ENCODE results near the gene PTCHD1. TPM values are rescaled to one million over a fixed set of nuclear protein-coding genes. Genes with fewer than 3 reads are reported as not detected.

PTCHD1 gene
- total RNA-seq = under 1 TPM in 3 of 4 donors, not detected in 1; 0.13 to 0.76 (median 0.18) TPM

- H3K27ac ChIP-seq = no peak within 1 kb of the TSS
- H3K36me3 ChIP-seq = no peaks in the 10 kb centered on the region
- no peaks in the 10 kb centered on the region for H3K4me1 ChIP-seq
- H3K9me3 ChIP-seq = no peaks in the 10 kb centered on the region
- TF ChIP-seq POLR2A (IDR thresholded peaks at IDR 0.05) = no peak
- no peak for TF ChIP-seq CTCF (IDR thresholded peaks at IDR 0.05)
- no peak for DNase-seq
- H3K27me3 ChIP-seq = no peaks in the 10 kb centered on the region
- peak within 1 kb of the TSS in 3 of 4 donors; percentile 3 to 33 (median 3) for H3K4me3 ChIP-seq
These were observed at the start of gene PTCHD1 for GRCh38 chrX:23334848-23335599. Gene PTCHD1 (plus strand): TSS chrX:23334849. CDS start chrX:23334876, 27 bp downstream.

GRCh38 chrX:23286731-23287130 lies 47.9 kb upstream of the PTCHD1 start:
- Histone ChIP-seq H3K4me3 (no peak overlapping the region), H3K4me1 (no peaks in the 10 kb centered on the region), H3K9me3 (no peaks in the 10 kb centered on the region), H3K27me3 (no peaks in the 10 kb centered on the region), H3K27ac (no peak overlapping the region), H3K36me3 (no peaks in the 10 kb centered on the region)
- DNase-seq = no peak
- TF ChIP-seq CTCF (IDR thresholded peaks at IDR 0.05) = no peak
- TF ChIP-seq POLR2A (IDR thresholded peaks at IDR 0.05) = no peak

DNA sequence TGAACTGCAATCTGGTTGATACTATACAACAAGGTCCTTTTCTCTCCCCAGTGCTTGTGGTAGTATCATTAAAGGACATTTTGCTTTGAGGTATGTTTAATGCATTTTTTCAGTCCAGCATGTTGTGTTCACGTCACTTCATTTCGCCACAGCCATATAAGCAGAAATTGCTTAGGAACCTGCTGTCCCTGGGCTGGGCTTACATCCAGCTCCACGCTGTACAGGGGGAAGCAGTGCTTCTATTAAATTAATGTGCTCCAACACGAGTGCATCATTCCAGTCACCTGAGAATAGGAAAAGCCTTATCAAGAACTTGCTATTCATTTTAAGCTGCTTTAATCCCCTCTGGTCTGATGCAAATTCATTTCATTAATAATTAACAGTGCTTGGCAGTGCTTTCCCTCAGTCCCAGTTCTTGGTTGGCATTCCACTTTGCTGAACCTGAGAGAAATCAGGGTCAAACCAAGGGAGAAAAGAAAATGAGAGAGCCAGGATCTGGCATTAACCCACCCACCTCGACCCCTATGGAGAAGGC lies 47.4 kb upstream of the PTCHD1 start:
- no peak for DNase-seq
- Histone ChIP-seq H3K27me3 (no peaks in the 10 kb centered on the region), H3K9me3 (no peaks in the 10 kb centered on the region), H3K4me3 (no peak overlapping the region), H3K4me1 (no peaks in the 10 kb centered on the region), H3K27ac (no peak overlapping the region), H3K36me3 (no peaks in the 10 kb centered on the region)
- TF ChIP-seq CTCF (IDR thresholded peaks at IDR 0.05) (no peak), POLR2A (IDR thresholded peaks at IDR 0.05) (no peak)

DNA sequence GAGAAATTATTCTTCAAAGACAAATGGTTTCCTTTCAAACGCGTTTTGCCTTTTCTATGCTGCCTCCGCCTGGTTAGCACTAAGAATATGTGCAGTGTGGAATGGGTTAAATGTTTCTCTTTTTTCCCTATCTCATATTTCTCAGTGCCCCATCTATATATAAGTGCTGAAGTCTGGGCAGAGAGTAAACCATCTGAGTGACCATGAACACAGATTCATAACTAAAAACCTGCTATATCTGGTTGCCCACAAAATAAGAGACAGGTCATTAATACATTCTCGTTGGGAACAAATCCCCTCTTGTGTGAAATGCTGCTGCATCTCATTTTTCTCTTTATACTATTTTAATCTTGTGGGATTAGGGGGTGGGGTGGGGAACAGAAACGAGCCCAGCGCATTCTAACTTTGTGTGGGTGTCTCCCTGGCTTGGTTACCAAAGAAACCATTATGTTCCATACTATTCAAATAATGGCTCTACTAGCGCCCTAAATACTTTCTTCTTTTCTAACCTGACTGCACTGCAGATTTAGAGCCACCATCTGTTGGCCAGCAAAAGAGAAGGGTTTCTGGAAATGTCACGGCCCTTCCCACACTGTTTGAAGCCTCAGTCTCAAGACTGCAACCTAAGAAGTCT lies 42.2 kb upstream of the PTCHD1 start:
- Histone ChIP-seq H3K27ac (no peak overlapping the region), H3K4me1 (no peaks in the 10 kb centered on the region), H3K4me3 (no peak overlapping the region), H3K9me3 (no peaks in the 10 kb centered on the region), H3K36me3 (no peaks in the 10 kb centered on the region), H3K27me3 (no peaks in the 10 kb centered on the region)
- DNase-seq = no peak
- TF ChIP-seq POLR2A (IDR thresholded peaks at IDR 0.05) (no peak), CTCF (IDR thresholded peaks at IDR 0.05) (no peak)

DNA sequence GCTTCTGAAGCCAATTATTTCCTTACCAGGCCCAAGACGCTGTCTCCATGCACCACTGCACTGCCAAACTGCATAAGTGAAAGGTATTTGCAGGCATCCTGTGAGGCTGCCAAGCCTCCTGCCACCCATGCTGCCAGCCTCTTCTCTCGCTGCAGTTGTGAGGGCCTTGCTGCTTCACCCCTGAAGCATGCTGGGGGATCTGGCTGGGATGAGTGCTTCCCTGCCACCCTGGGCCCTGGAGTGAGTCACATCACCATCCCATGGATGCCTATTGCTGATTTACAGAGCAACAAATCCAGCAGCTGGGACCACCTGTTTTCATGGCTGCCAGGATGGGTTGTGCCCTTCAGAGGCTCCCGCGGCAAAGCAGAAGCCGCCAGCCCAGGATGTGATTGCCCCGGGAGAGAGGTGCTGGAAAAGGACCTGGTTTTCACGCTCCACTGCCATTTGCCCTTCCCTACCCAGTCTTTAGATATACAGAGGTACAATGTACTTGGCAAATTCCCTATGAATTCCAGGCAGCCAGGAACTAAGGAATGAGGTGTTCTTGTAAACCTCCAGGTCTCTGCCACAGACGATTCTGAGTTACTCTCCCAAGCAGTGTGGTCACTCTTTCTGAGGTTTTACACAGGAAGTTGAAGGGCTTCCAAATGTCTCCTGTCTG lies 41.5 kb upstream of the PTCHD1 start:
- Histone ChIP-seq H3K27me3 (no peaks in the 10 kb centered on the region), H3K36me3 (no peaks in the 10 kb centered on the region), H3K4me1 (no peaks in the 10 kb centered on the region), H3K9me3 (no peaks in the 10 kb centered on the region), H3K27ac (no peak overlapping the region), H3K4me3 (no peak overlapping the region)
- no peak for TF ChIP-seq POLR2A (IDR thresholded peaks at IDR 0.05)
- no peak for TF ChIP-seq CTCF (IDR thresholded peaks at IDR 0.05)
- no peak for DNase-seq

Measured in Peyer's patch (tissue), 4 donors.